GM21360 (cell line): ENCODE data around the gene KIF5C.

ENCODE experiments used
- ATAC-seq: cut with Tn5 transposase; IDR thresholded peaks from one replicate; pipeline ENCODE4 v1.9.1; 2021; ENCODE audit warnings: mild to moderate bottlenecking, moderate library complexity; ENCODE audit not compliant: unreplicated experiment

KIF5C gene

GRCh38 chr2:149068996-149069888 is 194.2 kb downstream of the KIF5C start:
- ATAC-seq, result no peak

- no peak for ATAC-seq
These were observed 195.8 kb downstream of the KIF5C start for GRCh38 chr2:149070681-149071320.

- ATAC-seq, result no peak
These were observed 200.1 kb downstream of the KIF5C start for GRCh38 chr2:149075105-149075504.

- no peak for ATAC-seq
These were observed 200.8 kb downstream of the KIF5C start for GRCh38 chr2:149075853-149076252.
